ENCODE measurements around the gene OAS2.

OAS2 gene

DNA sequence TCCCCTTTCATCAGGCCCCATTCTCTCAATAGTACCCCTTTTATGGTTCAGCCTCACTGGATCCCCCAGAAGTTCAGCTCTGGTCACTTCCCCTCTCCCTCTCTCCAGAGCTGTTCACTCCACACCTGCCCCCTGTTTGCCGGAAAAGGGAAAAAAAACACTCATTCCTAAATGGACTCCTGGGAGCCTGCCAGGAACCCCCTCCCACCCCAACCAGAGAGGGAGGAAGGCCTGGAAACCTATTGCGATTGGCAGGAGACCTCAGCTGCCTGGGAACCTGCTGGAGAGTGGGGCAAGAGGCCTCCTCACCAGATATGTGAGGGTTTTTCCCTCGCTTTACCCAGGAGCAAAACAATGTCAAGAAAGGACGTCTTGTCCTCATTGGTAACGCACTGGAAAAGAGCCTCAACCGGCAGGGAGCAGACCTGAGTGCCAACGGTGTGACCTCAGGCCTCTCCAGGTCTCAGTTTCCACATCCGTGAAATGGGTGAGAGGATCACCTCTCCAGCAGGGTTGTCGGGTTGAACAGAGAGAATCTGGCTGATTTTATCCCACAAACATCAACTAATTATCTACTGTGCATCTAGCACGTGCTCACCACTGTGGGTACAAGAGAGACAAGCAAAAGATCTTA lies 82.9 kb downstream of the OAS2 start:
- no peak for DNase-seq
